Astrocyte of the spinal cord (primary cell): ENCODE results near the gene DDA1.
"Not testable (repeated sequence)": the region's sequence is repeated elsewhere in the genome, so short reads cannot be mapped to it uniquely, and the experiment has no call there.

Experiments
- DNase-seq: peaks from one replicate; pipeline ENCODE4 v3.0.0; 2011; ENCODE audit warnings: low read depth, low spot score
- H3K4me3 ChIP-seq: 2 replicates; pipeline ENCODE4 v1.5.1; 2011; ENCODE audit warnings: low read depth, mild to moderate bottlenecking, low read length, moderate library complexity
- CTCF ChIP-seq: IDR thresholded peaks from 2 replicates; pipeline ENCODE4 v1.5.1; 2012; ENCODE audit warnings: low read depth, mild to moderate bottlenecking, low read length, inconsistent platforms
- in situ Hi-C: cut with HindIII; loops from 2 replicates; pipeline ENCODE4 v1.10.0; 2017; ENCODE audit warnings: low sequenced_read_pairs

The DDA1 gene

DNA sequence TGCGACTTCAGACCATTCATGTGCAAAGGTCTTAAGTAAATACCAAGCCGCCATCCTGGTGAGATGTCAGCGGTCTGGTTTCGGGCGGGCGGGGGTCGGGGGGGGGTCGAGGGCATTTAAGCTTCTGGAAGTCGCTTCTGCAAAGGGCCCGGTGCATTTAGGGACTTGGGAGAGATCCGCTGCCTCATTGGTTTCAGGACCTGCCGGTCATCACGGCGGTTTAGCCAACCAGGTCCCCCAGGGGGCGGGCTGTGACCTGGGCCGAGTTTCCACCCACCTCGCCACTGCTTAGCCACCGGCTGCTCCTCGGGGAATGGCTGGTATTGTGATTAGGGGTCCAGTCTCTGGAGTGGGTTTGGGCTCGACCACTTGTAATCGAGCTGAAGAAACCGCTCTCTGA lies 19.9 kb upstream of the DDA1 start:
- in situ Hi-C loops = no loop called here
- TF ChIP-seq CTCF = no peak
- DNase-seq = peak; percentile 89
- H3K4me3 ChIP-seq = peak overlapping the region; percentile 23

GRCh38 chr19:17292301-17293074 lies 16.9 kb upstream of the DDA1 start:
- peak; percentile 83 for DNase-seq
- in situ Hi-C loops = no loop called here
- H3K4me3 ChIP-seq = peak overlapping the region; percentile 56
- peak; percentile 89 for TF ChIP-seq CTCF

GRCh38 chr19:17293605-17294004 lies 15.8 kb upstream of the DDA1 start:
- in situ Hi-C loops = no loop called here
- DNase-seq = no peak
- no peak for TF ChIP-seq CTCF
- H3K4me3 ChIP-seq = no peak overlapping the region

DNA sequence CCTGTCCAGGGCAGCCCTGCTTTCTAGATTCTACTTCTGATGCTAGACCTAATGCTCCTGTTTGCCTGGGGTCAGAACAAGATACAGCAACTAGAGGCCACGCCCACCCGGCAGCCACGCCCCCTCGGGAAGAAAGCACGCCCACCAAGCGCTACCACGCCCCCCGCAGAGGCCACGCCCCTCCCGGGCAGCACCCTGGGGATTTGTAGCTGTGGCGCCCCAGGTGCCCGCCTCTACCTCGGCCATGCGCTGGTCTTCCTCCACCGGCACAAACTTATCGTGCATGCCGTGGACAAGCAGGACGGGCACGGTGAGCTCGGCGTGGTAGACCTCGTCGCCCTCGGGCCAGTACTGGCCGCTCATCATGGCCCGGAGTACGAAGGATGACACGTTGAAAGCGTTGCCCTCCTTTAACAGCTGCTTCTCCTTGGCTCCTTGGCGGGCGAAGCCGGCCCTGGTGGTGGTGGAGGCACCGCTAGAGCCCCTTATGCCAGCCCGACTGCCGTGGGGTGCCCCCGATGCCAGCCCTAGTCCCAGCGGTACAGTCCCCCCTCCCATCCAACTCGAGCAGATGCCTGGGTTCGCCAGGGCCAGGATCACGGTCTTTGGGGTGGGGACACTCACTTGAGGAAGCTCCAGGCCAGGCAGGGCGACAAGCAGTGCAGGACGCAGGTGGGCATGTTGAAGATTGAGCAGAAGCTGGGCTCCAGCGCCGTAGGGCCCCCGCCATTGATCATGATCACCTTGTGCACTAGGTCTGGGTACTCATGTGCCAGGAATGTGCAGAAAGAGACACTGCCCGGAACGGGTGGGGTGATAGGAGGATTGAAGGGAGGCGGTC lies 15.1 kb upstream of the DDA1 start:
- no peak for TF ChIP-seq CTCF
- DNase-seq = no peak
- no peak overlapping the region for H3K4me3 ChIP-seq
- in situ Hi-C loops = no loop called here

GRCh38 chr19:17295551-17295950 lies 13.8 kb upstream of the DDA1 start:
- in situ Hi-C loops, H3K4me3 ChIP-seq, DNase-seq: not testable (repeated sequence)

- TF ChIP-seq CTCF = no peak
- no peak overlapping the region for H3K4me3 ChIP-seq
- in situ Hi-C loops = no loop called here
- peak; percentile 24 for DNase-seq
Observed at GRCh38 chr19:17296273-17296672, 13.1 kb upstream of the DDA1 start.

DNA sequence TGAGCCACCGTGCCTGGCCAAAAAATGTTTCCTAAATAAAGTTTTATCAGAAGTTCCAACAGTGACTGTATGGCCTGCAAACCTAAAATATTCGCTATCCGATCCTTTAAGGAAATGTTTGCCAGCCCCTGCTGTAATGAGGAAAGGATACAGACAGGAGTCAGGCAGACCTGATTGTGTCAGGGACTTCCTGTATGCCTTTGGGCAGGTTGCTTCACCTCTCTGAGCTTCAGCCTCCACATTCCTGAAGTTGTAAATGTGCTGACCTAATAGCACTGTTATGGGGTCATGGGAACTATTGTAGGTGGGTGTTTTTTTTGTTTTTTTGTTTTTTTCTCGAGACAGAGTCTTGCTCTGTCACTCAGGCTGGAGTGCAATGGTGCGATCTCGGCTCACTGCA lies 12.4 kb upstream of the DDA1 start:
- in situ Hi-C loops = no loop called here

More for the DNA sequence above, 12.4 kb upstream of the DDA1 start:
- no peak for DNase-seq
- TF ChIP-seq CTCF = no peak
- no peak overlapping the region for H3K4me3 ChIP-seq
